Brain microvascular endothelial cell (primary cell): ENCODE results near the gene TRIM9.

Experiments
- DNase-seq: peaks from one replicate; pipeline ENCODE4 v3.0.0-alpha.2; 2020
- H3K27ac ChIP-seq: fragments of 250-450 bp; sonication (Bioruptor Pico); 2 replicates; pipeline ENCODE4 v1.5.1; 2020; ENCODE audit warnings: mild to moderate bottlenecking, moderate library complexity
- H3K27me3 ChIP-seq: fragments of 250-450 bp; sonication (Bioruptor Pico); replicated peaks from 2 replicates; pipeline ENCODE4 v1.5.1; 2020; ENCODE audit warnings: mild to moderate bottlenecking
- H3K36me3 ChIP-seq: fragments of 250-450 bp; sonication (Bioruptor Pico); replicated peaks from 2 replicates; pipeline ENCODE4 v1.5.1; 2020; ENCODE audit warnings: mild to moderate bottlenecking
- H3K4me3 ChIP-seq: 2 replicates; pipeline ENCODE4 v1.5.1; 2011; ENCODE audit warnings: low read depth, mild to moderate bottlenecking, control low read depth, low read length, moderate library complexity
- CTCF ChIP-seq: IDR thresholded peaks from 2 replicates; pipeline ENCODE4 v1.5.1; 2011; ENCODE audit warnings: low read depth, mild to moderate bottlenecking, moderate library complexity, low read length, control low read depth, inconsistent platforms; ENCODE audit errors: missing control alignments
- in situ Hi-C: cut with HindIII; loops from 2 replicates; pipeline ENCODE4 v1.10.0; 2017; ENCODE audit warnings: low sequenced_read_pairs, low pct_ligation_motif_present

The TRIM9 gene

DNA sequence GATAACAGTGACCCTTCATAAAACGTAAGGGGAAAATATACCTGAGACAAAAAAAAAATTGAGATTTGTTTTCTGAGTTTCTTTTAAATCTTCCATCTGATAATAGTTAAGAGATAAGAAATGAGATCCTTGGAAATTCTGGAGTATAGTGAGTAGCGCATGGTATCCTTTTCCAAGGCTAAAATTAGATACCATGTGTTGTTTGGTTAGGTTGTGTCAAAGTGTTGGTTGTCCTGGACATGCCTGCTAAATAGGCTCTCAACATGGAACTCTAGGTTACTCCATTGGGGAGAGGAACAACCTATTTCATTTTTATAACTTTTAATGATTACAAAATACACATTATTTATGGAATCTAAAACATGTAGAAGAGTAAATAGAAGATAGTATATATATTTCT, 165.4 kb downstream of the TRIM9 start:
- in situ Hi-C loops, result no loop called here
- no peak for TF ChIP-seq CTCF
- Histone ChIP-seq H3K36me3 (peaks cover 11% of the 10 kb centered on the region), H3K27ac (no peak overlapping the region), H3K27me3 (no peaks in the 10 kb centered on the region), H3K4me3 (no peak overlapping the region)
- no peak for DNase-seq

GRCh38 chr14:50928002-50928635, 166.8 kb downstream of the TRIM9 start:
- Histone ChIP-seq H3K27ac (no peak overlapping the region), H3K4me3 (no peak overlapping the region), H3K36me3 (peaks cover 11% of the 10 kb centered on the region), H3K27me3 (no peaks in the 10 kb centered on the region)
- DNase-seq, result no peak
- in situ Hi-C loops, result no loop called here
- TF ChIP-seq CTCF, result no peak

- no peak for DNase-seq
- H3K36me3 ChIP-seq, result peaks cover 16% of the 10 kb centered on the region
- H3K4me3 ChIP-seq, result no peak overlapping the region
- in situ Hi-C loops, result no loop called here
- no peak for TF ChIP-seq CTCF
- H3K27ac ChIP-seq, result no peak overlapping the region
- H3K27me3 ChIP-seq, result no peaks in the 10 kb centered on the region
Measured at GRCh38 chr14:50926851-50927386, 168.0 kb downstream of the TRIM9 start.
